HEK293 (cell line): ENCODE results near the gene FOLR1.
A peak's percentile ranks its signal among the peaks of the same experiment; 100 is the strongest.

Source experiments
- FEZF1 ChIP-seq: fragments of 450-650 bp; formaldehyde crosslinking; IDR thresholded peaks from 2 replicates; pipeline ENCODE4 v1.5.1; 2016; ENCODE audit warnings: missing biosample characterization, missing genetic modification characterization
- GFI1B ChIP-seq: fragments of 450-650 bp; formaldehyde crosslinking; IDR thresholded peaks from 2 replicates; pipeline ENCODE4 v1.5.1; 2016; ENCODE audit warnings: missing biosample characterization, missing genetic modification characterization
- GLI2 ChIP-seq: fragments of 450-650 bp; formaldehyde crosslinking; IDR thresholded peaks from 2 replicates; pipeline ENCODE4; 2017; ENCODE audit warnings: missing biosample characterization, missing genetic modification characterization, low read depth, borderline replicate concordance
- GLIS2 ChIP-seq: fragments of 450-650 bp; formaldehyde crosslinking; IDR thresholded peaks from 2 replicates; pipeline ENCODE4 v1.5.1; 2016; ENCODE audit warnings: missing biosample characterization, missing genetic modification characterization
- KLF10 ChIP-seq: fragments of 450-650 bp; IDR thresholded peaks from 2 replicates; pipeline ENCODE4 v1.5.1; 2018; ENCODE audit warnings: missing biosample characterization, mild to moderate bottlenecking, missing genetic modification characterization
- KLF7 ChIP-seq: fragments of 450-650 bp; formaldehyde crosslinking; IDR thresholded peaks from 2 replicates; pipeline ENCODE4 v1.5.1; 2016; ENCODE audit warnings: missing biosample characterization, missing genetic modification characterization, borderline replicate concordance
- PRDM2 ChIP-seq: fragments of 450-650 bp; formaldehyde crosslinking; IDR thresholded peaks from 2 replicates; pipeline ENCODE4 v1.5.1; 2016; ENCODE audit warnings: missing biosample characterization, missing genetic modification characterization, borderline replicate concordance
- SCRT1 ChIP-seq: fragments of 450-650 bp; formaldehyde crosslinking; IDR thresholded peaks from 2 replicates; pipeline ENCODE4 v1.5.1; 2016; ENCODE audit warnings: missing biosample characterization, missing genetic modification characterization, borderline replicate concordance
- ZBTB1 ChIP-seq: fragments of 450-650 bp; formaldehyde crosslinking; IDR thresholded peaks from 2 replicates; pipeline ENCODE4 v1.5.1; 2016; ENCODE audit warnings: missing biosample characterization, missing genetic modification characterization
- ZBTB10 ChIP-seq: fragments of 450-650 bp; formaldehyde crosslinking; IDR thresholded peaks from 2 replicates; pipeline ENCODE4 v1.5.1; 2016; ENCODE audit warnings: missing biosample characterization, missing genetic modification characterization
- ZBTB11 ChIP-seq: fragments of 450-650 bp; formaldehyde crosslinking; conservative IDR thresholded peaks from 2 replicates; pipeline ENCODE4 v1.5.1; 2016; ENCODE audit warnings: low read depth, missing biosample characterization, missing genetic modification characterization
- ZFP41 ChIP-seq: fragments of 450-650 bp; formaldehyde crosslinking; IDR thresholded peaks from 2 replicates; pipeline ENCODE4 v1.5.1; 2016; ENCODE audit warnings: missing biosample characterization, missing genetic modification characterization, borderline replicate concordance
- ZNF23 ChIP-seq: fragments of 450-650 bp; formaldehyde crosslinking; IDR thresholded peaks from 2 replicates; pipeline ENCODE4 v1.5.1; 2016; ENCODE audit warnings: missing biosample characterization, missing genetic modification characterization, borderline replicate concordance
- ZNF335 ChIP-seq: fragments of 450-650 bp; formaldehyde crosslinking; conservative IDR thresholded peaks from 2 replicates; pipeline ENCODE4 v1.5.1; 2016; ENCODE audit warnings: missing biosample characterization, missing genetic modification characterization
- ZNF391 ChIP-seq: fragments of 450-650 bp; formaldehyde crosslinking; IDR thresholded peaks from 2 replicates; pipeline ENCODE4 v1.5.1; 2016; ENCODE audit warnings: low read depth, missing biosample characterization, missing genetic modification characterization, borderline replicate concordance
- ZNF398 ChIP-seq: fragments of 450-650 bp; formaldehyde crosslinking; IDR thresholded peaks from 2 replicates; pipeline ENCODE4 v1.5.1; 2017; ENCODE audit warnings: missing biosample characterization, missing genetic modification characterization
- ZNF423 ChIP-seq: fragments of 450-650 bp; formaldehyde crosslinking; IDR thresholded peaks from 2 replicates; pipeline ENCODE4 v1.5.1; 2016; ENCODE audit warnings: missing biosample characterization, missing genetic modification characterization
- ZNF777 ChIP-seq: fragments of 450-650 bp; formaldehyde crosslinking; IDR thresholded peaks from 2 replicates; pipeline ENCODE4 v1.5.1; 2017; ENCODE audit warnings: missing biosample characterization, missing genetic modification characterization, borderline replicate concordance

The FOLR1 gene

GRCh38 chr11:72222907-72223614, 31.1 kb downstream of the FOLR1 start (continued):
- TF ChIP-seq PRDM2 (no peak), ZBTB1 (no peak), ZFP41 (tag by site-specific recombination) (no peak), ZNF335 (tag by site-specific recombination) (peak; percentile 60), ZBTB10 (tag by site-specific recombination) (peak; percentile 91), GLIS2 (tag by site-specific recombination) (peak; percentile 95), ZNF398 (tag by site-specific recombination) (peak; percentile 80), GLI2 (tag by site-specific recombination) (no peak), GFI1B (tag by site-specific recombination) (no peak), KLF10 (peak; percentile 90), ZNF23 (tag by site-specific recombination) (no peak), ZNF777 (tag by site-specific recombination) (0 out of 2 replicates have a peak, but pooled peaks have one; percentile 23), FEZF1 (no peak), KLF7 (no peak), SCRT1 (tag by site-specific recombination) (peak; percentile 53; the same call in 1 of the 2 replicates), ZNF391 (tag by site-specific recombination) (no peak), ZNF423 (tag by site-specific recombination) (peak; percentile 90), ZBTB11 (tag by site-specific recombination) (peak; percentile 53)
